ENCODE measurements around the gene FAM185A.

- TF ChIP-seq EZH2 (IDR thresholded peaks at IDR 0.05; ENCODE audit: insufficient read depth, poor library complexity, severe bottlenecking) (no peak), EZH2phosphoT487 (IDR thresholded peaks at IDR 0.05; ENCODE audit: insufficient read depth, low read depth) (no peak)
Measured at GRCh38 chr7:102842284-102842683, 93.5 kb downstream of the FAM185A start.
